Large intestine (tissue), 3 donors: ENCODE measurements around the gene NOTO. TPM values are rescaled to one million over a fixed set of nuclear protein-coding genes. Genes with fewer than 3 reads are reported as not detected.

Experiments
- DNase-seq, 2 donors: peaks; one replicate each; pipeline versions ENCODE4 v3.0.0 to v3.0.0-alpha.2; 2013
- H3K27ac ChIP-seq: one replicate; pipeline ENCODE4 v1.5.1; 2013; ENCODE audit warnings: low read length
- H3K27me3 ChIP-seq: 2 replicates; pipeline ENCODE4 v1.6.1; 2013; ENCODE audit warnings: low read length; ENCODE audit not compliant: control insufficient read depth, insufficient read depth
- H3K36me3 ChIP-seq: 2 replicates; pipeline ENCODE4 v1.6.1; 2013; ENCODE audit warnings: low read length; ENCODE audit not compliant: control insufficient read depth, insufficient read depth
- H3K4me1 ChIP-seq: one replicate; pipeline ENCODE4 v1.6.1; 2013; ENCODE audit warnings: low read length; ENCODE audit not compliant: control insufficient read depth, insufficient read depth
- H3K4me3 ChIP-seq: one replicate; pipeline ENCODE4 v1.5.1; 2013; ENCODE audit warnings: low read length
- H3K9me3 ChIP-seq: one replicate; pipeline ENCODE4 v1.6.1; 2013; ENCODE audit warnings: mild to moderate bottlenecking, low read depth, low read length, moderate library complexity; ENCODE audit not compliant: control insufficient read depth
- WGBS: methylation state at CpG from one replicate; pipeline ENCODE4 v1.1.5; 2013; ENCODE audit warnings: low lambda C conversion rate; ENCODE audit not compliant: insufficient coverage; 5-methylcytosine and 5-hydroxymethylcytosine counted together
- polyA plus RNA-seq: library from polyadenylated mRNA; unstranded; fragments of 120-200 nt; gene quantifications from one replicate; pipeline ENCODE4 v1.2.1, GENCODE V29; 2013

The NOTO gene
- polyA plus RNA-seq, 1 donor = 0.01 TPM

DNA sequence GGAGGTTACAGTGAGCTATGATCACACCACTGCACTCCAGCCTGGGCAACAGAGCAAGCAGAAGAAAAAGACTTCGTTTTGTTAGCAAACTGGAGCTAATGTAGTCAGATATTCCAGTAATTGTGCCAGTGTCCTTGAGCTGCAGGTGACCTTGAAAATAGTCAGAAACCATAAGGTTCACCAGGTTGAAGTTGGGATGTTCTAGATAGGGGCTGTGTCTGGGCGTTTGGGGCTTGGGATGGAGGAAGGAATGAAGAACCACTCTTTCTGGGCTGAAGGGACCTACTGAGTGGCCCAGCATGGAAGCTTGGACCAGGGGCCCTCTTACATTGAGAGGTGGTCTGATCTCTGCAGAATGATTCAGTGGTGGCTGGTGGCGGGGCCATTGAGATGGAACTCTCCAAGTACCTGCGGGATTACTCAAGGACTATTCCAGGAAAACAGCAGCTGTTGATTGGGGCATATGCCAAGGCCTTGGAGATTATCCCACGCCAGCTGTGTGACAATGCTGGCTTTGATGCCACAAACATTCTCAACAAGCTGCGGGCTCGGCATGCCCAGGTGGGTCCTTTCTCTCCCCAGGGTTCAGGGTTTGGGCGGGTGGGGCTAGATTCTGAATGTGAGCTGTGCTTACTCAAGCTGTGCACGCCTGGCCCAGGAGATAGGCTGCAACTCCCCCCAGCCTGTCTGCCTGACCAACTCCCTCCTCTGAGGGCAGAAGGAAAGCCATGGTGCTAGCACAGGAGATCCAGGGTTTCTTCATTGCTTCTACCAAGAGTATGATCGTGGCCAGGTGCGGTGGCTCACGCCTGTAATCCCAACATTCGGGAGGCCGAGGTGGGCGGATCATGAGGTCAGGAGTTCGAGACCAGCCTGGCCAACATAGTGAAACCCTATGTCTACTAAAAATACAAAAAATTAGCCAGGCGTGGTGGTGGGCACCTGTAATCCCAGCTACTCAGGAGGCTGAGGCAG is 48.8 kb downstream of the NOTO start:
- Histone ChIP-seq H3K27me3 (no peaks in the 10 kb centered on the region), H3K9me3 (no peaks in the 10 kb centered on the region), H3K4me1 (no peaks in the 10 kb centered on the region), H3K27ac (no peak overlapping the region), H3K36me3 (peaks cover 81% of the 10 kb centered on the region), H3K4me3 (no peak overlapping the region)
- DNase-seq = no peak
- WGBS = no CpG with 5 or more reads among the region's 17 CpGs

- no peak overlapping the region for H3K4me3 ChIP-seq
- H3K36me3 ChIP-seq = peaks cover 69% of the 10 kb centered on the region
- H3K27ac ChIP-seq = no peak overlapping the region
- WGBS = no CpG with 5 or more reads among the region's 17 CpGs
- no peaks in the 10 kb centered on the region for H3K9me3 ChIP-seq
- no peaks in the 10 kb centered on the region for H3K4me1 ChIP-seq
- DNase-seq = no peak
- H3K27me3 ChIP-seq = no peaks in the 10 kb centered on the region
Measured at GRCh38 chr2:73252238-73253027, 50.1 kb downstream of the NOTO start.

DNA sequence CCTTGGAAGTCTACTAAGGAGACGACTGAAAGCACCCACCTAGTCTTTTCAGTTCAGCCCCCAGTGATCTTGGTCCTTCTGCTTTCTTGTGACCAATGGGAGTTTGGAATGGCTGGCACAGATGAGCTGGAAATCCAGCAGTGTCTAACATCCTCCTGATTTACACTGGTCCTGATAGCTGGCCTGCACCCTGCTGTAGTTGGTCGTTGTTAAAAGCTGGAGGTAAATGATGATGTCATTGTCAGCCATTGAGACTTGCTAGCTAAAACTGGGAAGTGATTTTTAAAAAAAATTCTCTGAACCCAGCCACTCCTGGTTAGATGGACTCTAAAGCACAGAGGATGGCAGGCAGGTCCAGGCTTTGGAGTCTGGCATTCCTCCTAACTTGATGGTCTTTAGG is 51.0 kb downstream of the NOTO start:
- Histone ChIP-seq H3K27ac (no peak overlapping the region), H3K9me3 (no peaks in the 10 kb centered on the region), H3K4me3 (no peak overlapping the region), H3K4me1 (no peaks in the 10 kb centered on the region), H3K36me3 (peaks cover 59% of the 10 kb centered on the region), H3K27me3 (no peaks in the 10 kb centered on the region)
- no peak for DNase-seq
- WGBS = no CpG with 5 or more reads among the region's 2 CpGs

GRCh38 chr2:73253901-73254300 is 51.5 kb downstream of the NOTO start:
- Histone ChIP-seq H3K4me1 (no peaks in the 10 kb centered on the region), H3K36me3 (peaks cover 54% of the 10 kb centered on the region), H3K27ac (no peak overlapping the region), H3K27me3 (no peaks in the 10 kb centered on the region), H3K9me3 (no peaks in the 10 kb centered on the region), H3K4me3 (no peak overlapping the region)
- DNase-seq = no peak
- 100% methylated on average over 1 of the region's 3 CpGs for WGBS

DNA sequence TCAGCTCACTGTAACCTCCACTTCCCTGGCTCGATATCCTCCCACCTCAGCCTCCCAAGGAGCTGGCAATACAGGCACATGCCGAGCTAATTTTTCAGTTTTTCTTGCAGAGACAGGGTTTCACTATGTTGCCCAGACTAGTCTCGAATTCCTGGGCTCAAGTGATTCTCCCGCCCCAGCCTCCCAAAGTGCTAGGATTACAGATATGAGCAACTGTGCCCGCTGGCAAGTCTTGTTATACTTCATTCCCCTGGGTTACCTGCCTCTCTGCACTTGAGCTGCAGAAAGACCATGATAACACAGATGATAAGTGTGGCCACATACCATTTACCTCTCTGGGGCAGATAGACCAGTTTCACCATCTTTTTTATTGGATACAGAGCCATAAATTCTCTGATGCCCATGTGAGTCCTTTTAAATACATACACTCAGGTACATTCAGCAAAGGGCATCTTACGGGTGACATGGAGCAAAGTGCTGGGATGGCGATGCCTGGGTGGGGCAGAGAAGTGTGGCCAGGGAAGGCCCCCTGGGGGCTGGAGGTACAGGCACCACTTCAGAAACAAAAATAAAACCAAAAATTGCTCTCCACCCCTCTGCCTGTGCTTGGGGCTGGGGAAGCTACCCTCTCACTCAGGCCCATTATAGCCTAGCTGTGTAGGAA is 52.1 kb downstream of the NOTO start:
- Histone ChIP-seq H3K27me3 (no peaks in the 10 kb centered on the region), H3K4me1 (no peaks in the 10 kb centered on the region), H3K36me3 (peaks cover 49% of the 10 kb centered on the region), H3K9me3 (no peaks in the 10 kb centered on the region), H3K27ac (no peak overlapping the region), H3K4me3 (no peak overlapping the region)
- no peak for DNase-seq
- 83% methylated on average over 2 of the region's 7 CpGs for WGBS

GRCh38 chr2:73255007-73255644 is 52.8 kb downstream of the NOTO start:
- H3K27me3 ChIP-seq = no peaks in the 10 kb centered on the region
- H3K4me1 ChIP-seq = no peaks in the 10 kb centered on the region
- peaks cover 43% of the 10 kb centered on the region for H3K36me3 ChIP-seq
- no peaks in the 10 kb centered on the region for H3K9me3 ChIP-seq
- no peak for DNase-seq
- H3K27ac ChIP-seq = no peak overlapping the region
- WGBS = no CpG with 5 or more reads among the region's 4 CpGs
- H3K4me3 ChIP-seq = no peak overlapping the region

- Histone ChIP-seq H3K4me1 (no peaks in the 10 kb centered on the region), H3K27ac (no peak overlapping the region), H3K36me3 (peaks cover 34% of the 10 kb centered on the region), H3K9me3 (no peaks in the 10 kb centered on the region), H3K27me3 (no peaks in the 10 kb centered on the region), H3K4me3 (no peak overlapping the region)
- no CpG with 5 or more reads among the region's 5 CpGs for WGBS
- DNase-seq = no peak
Measured at GRCh38 chr2:73255907-73256617, 53.7 kb downstream of the NOTO start.

- H3K9me3 ChIP-seq = no peaks in the 10 kb centered on the region
- H3K36me3 ChIP-seq = peaks cover 29% of the 10 kb centered on the region
- WGBS = no CpG with 5 or more reads among the region's 1 CpG
- H3K4me1 ChIP-seq = no peaks in the 10 kb centered on the region
- no peaks in the 10 kb centered on the region for H3K27me3 ChIP-seq
- DNase-seq = no peak
- H3K4me3 ChIP-seq = no peak overlapping the region
- no peak overlapping the region for H3K27ac ChIP-seq
Measured at GRCh38 chr2:73256618-73256922, 54.2 kb downstream of the NOTO start.

DNA sequence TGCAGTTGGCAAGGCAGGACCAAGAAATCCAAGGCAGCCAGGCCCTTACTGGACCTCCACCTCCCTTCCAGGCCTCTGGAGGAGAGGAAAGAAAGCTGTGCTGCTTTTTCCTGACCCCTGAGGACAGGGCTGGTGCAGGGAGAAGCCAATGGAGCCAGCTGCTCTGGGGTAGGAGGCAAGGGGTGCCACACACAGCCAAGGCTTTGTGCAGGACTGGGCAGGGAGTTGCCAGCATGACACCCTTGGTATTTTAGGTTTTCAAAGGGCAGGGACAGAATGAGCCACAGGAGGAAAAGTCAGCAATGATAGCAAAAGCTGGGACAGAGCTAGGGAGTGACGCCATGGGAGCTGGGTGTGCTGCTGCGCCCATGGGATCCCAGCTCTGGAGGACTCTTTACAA is 54.6 kb downstream of the NOTO start:
- Histone ChIP-seq H3K9me3 (no peaks in the 10 kb centered on the region), H3K4me1 (no peaks in the 10 kb centered on the region), H3K36me3 (peaks cover 29% of the 10 kb centered on the region), H3K27ac (no peak overlapping the region), H3K4me3 (no peak overlapping the region), H3K27me3 (no peaks in the 10 kb centered on the region)
- WGBS = no CpG with 5 or more reads among the region's 2 CpGs
- DNase-seq = no peak
